Astrocyte (in vitro differentiated cells and primary cell): ENCODE results near the gene RAB39A. TPM values are rescaled to one million over a fixed set of nuclear protein-coding genes. Genes with fewer than 3 reads are reported as not detected.

Source experiments
- DNase-seq: peaks from one replicate; pipeline ENCODE4 v3.0.0-alpha.2; 2010; ENCODE audit warnings: low read depth
- FAIRE-seq: peaks from 2 replicates; lab custom pipeline; 2011; peaks lifted over from hg19 to GRCh38; lab: Jason Lieb, UNC
- H2AFZ ChIP-seq: 2 replicates; pipeline ENCODE4 v1.6.0; 2012; ENCODE audit warnings: low read depth, low read length, inconsistent platforms
- H3K27ac ChIP-seq: 2 replicates; pipeline ENCODE4 v1.5.1; 2011; ENCODE audit warnings: low read depth, low read length, inconsistent platforms
- H3K27me3 ChIP-seq: 2 replicates; pipeline ENCODE4 v1.6.0; 2011; ENCODE audit warnings: low read length, inconsistent platforms; ENCODE audit not compliant: insufficient read depth
- H3K36me3 ChIP-seq: 2 replicates; pipeline ENCODE4 v1.5.1; 2011; ENCODE audit warnings: low read length, inconsistent platforms; ENCODE audit not compliant: insufficient read depth
- H3K4me1 ChIP-seq: 2 replicates; pipeline ENCODE4 v1.5.1; 2011; ENCODE audit warnings: low read length, inconsistent platforms; ENCODE audit not compliant: insufficient read depth
- H3K4me2 ChIP-seq: 2 replicates; pipeline ENCODE4 v1.6.0; 2012; ENCODE audit warnings: low read length, inconsistent platforms
- H3K4me3 ChIP-seq: 2 replicates; pipeline ENCODE4 v1.5.1; 2011; ENCODE audit warnings: low read depth, mild to moderate bottlenecking, low read length, inconsistent platforms; ENCODE audit not compliant: insufficient read depth
- H3K79me2 ChIP-seq: 2 replicates; pipeline ENCODE4 v1.6.0; 2012; ENCODE audit warnings: mild to moderate bottlenecking, low read length, inconsistent platforms; ENCODE audit not compliant: insufficient read depth
- H3K9ac ChIP-seq: 2 replicates; pipeline ENCODE4 v1.6.0; 2012; ENCODE audit warnings: mild to moderate bottlenecking, low read length, inconsistent platforms
- H3K9me3 ChIP-seq: 2 replicates; pipeline ENCODE4 v1.5.1; 2012; ENCODE audit warnings: low read depth, mild to moderate bottlenecking, low read length, inconsistent platforms; ENCODE audit not compliant: insufficient read depth
- H4K20me1 ChIP-seq: 2 replicates; pipeline ENCODE4 v1.6.0; 2012; ENCODE audit warnings: low read length, inconsistent platforms; ENCODE audit not compliant: insufficient read depth
- H3K27ac Mint-ChIP-seq: one replicate; pipeline ENCODE4 v1.8.0; 2021; ENCODE audit warnings: mild to moderate bottlenecking, mixed read lengths; ENCODE audit not compliant: unreplicated experiment
- H3K27me3 Mint-ChIP-seq: one replicate; pipeline ENCODE4 v1.8.0; 2021; ENCODE audit warnings: low read depth, mixed read lengths; ENCODE audit not compliant: unreplicated experiment
- H3K36me3 Mint-ChIP-seq: one replicate; pipeline ENCODE4 v1.8.0; 2021; ENCODE audit warnings: low read depth, mixed read lengths; ENCODE audit not compliant: unreplicated experiment
- H3K4me1 Mint-ChIP-seq: one replicate; pipeline ENCODE4 v1.8.0; 2021; ENCODE audit warnings: low read depth, mixed read lengths; ENCODE audit not compliant: unreplicated experiment
- H3K4me3 Mint-ChIP-seq: one replicate; pipeline ENCODE4 v1.8.0; 2021; ENCODE audit warnings: mild to moderate bottlenecking, moderate library complexity, mixed read lengths; ENCODE audit not compliant: unreplicated experiment
- H3K9me3 Mint-ChIP-seq: one replicate; pipeline ENCODE4 v1.8.0; 2021; ENCODE audit warnings: mild to moderate bottlenecking, mixed read lengths; ENCODE audit not compliant: unreplicated experiment
- EZH2 ChIP-seq: IDR thresholded peaks from 2 replicates; pipeline ENCODE4 v1.6.1; 2012; ENCODE audit warnings: mild to moderate bottlenecking, low read length, inconsistent platforms; ENCODE audit not compliant: insufficient read depth
- total RNA-seq: library from RNA; stranded (reverse); gene quantifications from 2 replicates; pipeline ENCODE4 v1.2.1, GENCODE V29; 2021
- TF ChIP-seq, protein P1 (sequence below): IDR thresholded peaks from 2 replicates; pipeline ENCODE4 v1.5.1; 2011; ENCODE audit warnings: low read depth, mild to moderate bottlenecking, inconsistent platforms, low read length, moderate library complexity; ENCODE audit not compliant: insufficient read depth

RAB39A gene
- total RNA-seq, 1 donor from 2014 or later = 1.5 TPM

- H3K36me3 ChIP-seq = no peaks in the 10 kb centered on the region
- no peaks in the 10 kb centered on the region for H3K4me1 Mint-ChIP-seq
- no peaks in the 10 kb centered on the region for H3K79me2 ChIP-seq
- H3K27me3 Mint-ChIP-seq = no peaks in the 10 kb centered on the region
- H3K4me1 ChIP-seq = peaks cover 4% of the 10 kb centered on the region
- FAIRE-seq (no peak), DNase-seq (no peak)
- H3K9me3 ChIP-seq = no peaks in the 10 kb centered on the region
- no peak for TF ChIP-seq EZH2
- TF ChIP-seq, protein P1, sequence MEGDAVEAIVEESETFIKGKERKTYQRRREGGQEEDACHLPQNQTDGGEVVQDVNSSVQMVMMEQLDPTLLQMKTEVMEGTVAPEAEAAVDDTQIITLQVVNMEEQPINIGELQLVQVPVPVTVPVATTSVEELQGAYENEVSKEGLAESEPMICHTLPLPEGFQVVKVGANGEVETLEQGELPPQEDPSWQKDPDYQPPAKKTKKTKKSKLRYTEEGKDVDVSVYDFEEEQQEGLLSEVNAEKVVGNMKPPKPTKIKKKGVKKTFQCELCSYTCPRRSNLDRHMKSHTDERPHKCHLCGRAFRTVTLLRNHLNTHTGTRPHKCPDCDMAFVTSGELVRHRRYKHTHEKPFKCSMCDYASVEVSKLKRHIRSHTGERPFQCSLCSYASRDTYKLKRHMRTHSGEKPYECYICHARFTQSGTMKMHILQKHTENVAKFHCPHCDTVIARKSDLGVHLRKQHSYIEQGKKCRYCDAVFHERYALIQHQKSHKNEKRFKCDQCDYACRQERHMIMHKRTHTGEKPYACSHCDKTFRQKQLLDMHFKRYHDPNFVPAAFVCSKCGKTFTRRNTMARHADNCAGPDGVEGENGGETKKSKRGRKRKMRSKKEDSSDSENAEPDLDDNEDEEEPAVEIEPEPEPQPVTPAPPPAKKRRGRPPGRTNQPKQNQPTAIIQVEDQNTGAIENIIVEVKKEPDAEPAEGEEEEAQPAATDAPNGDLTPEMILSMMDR = no peak
- no peaks in the 10 kb centered on the region for H4K20me1 ChIP-seq
- no peak overlapping the region for H3K9ac ChIP-seq
- H2AFZ ChIP-seq = no peak overlapping the region
- H3K4me3 ChIP-seq = no peak overlapping the region
- H3K4me3 Mint-ChIP-seq = no peak overlapping the region
- H3K27ac Mint-ChIP-seq = no peak overlapping the region
- no peaks in the 10 kb centered on the region for H3K27me3 ChIP-seq
- H3K9me3 Mint-ChIP-seq = no peaks in the 10 kb centered on the region
- no peak overlapping the region for H3K27ac ChIP-seq
- H3K4me2 ChIP-seq = no peak overlapping the region
- H3K36me3 Mint-ChIP-seq = no peaks in the 10 kb centered on the region
Observed at GRCh38 chr11:107951155-107951554, 22.9 kb downstream of the RAB39A start.

- Histone ChIP-seq H2AFZ (no peak overlapping the region), H3K4me3 (no peak overlapping the region), H4K20me1 (no peaks in the 10 kb centered on the region), H3K27me3 (no peaks in the 10 kb centered on the region), H3K27ac (no peak overlapping the region), H3K36me3 (no peaks in the 10 kb centered on the region), H3K4me2 (no peak overlapping the region), H3K4me1 (peaks cover 4% of the 10 kb centered on the region), H3K79me2 (no peaks in the 10 kb centered on the region), H3K9me3 (no peaks in the 10 kb centered on the region), H3K9ac (no peak overlapping the region)
- no peak for DNase-seq
- no peak for TF ChIP-seq EZH2
- TF ChIP-seq, protein P1 = no peak
- H3K27me3 Mint-ChIP-seq = no peaks in the 10 kb centered on the region
- no peak overlapping the region for H3K27ac Mint-ChIP-seq
- peaks cover 9% of the 10 kb centered on the region for H3K4me1 Mint-ChIP-seq
- H3K9me3 Mint-ChIP-seq = no peaks in the 10 kb centered on the region
- H3K4me3 Mint-ChIP-seq = no peak overlapping the region
- no peak for FAIRE-seq
- H3K36me3 Mint-ChIP-seq = no peaks in the 10 kb centered on the region
Observed at GRCh38 chr11:107953446-107953845, 25.2 kb downstream of the RAB39A start.

- FAIRE-seq = no peak
Observed at GRCh38 chr11:107956543-107956942, 28.3 kb downstream of the RAB39A start.

More at GRCh38 chr11:107956543-107956942, 28.3 kb downstream of the RAB39A start:
- Mint-ChIP-seq H3K36me3 (no peaks in the 10 kb centered on the region), H3K9me3 (no peaks in the 10 kb centered on the region), H3K4me1 (peaks cover 14% of the 10 kb centered on the region), H3K27ac (no peak overlapping the region), H3K27me3 (no peaks in the 10 kb centered on the region), H3K4me3 (no peak overlapping the region)
- no peak overlapping the region for H2AFZ ChIP-seq
- no peak overlapping the region for H3K27ac ChIP-seq
- no peak overlapping the region for H3K9ac ChIP-seq
- H3K9me3 ChIP-seq = no peaks in the 10 kb centered on the region
- H4K20me1 ChIP-seq = no peaks in the 10 kb centered on the region
- H3K27me3 ChIP-seq = no peaks in the 10 kb centered on the region
- no peaks in the 10 kb centered on the region for H3K36me3 ChIP-seq
- DNase-seq = no peak
- peaks cover 4% of the 10 kb centered on the region for H3K4me1 ChIP-seq
- H3K4me3 ChIP-seq = no peak overlapping the region
- H3K4me2 ChIP-seq = no peak overlapping the region
- TF ChIP-seq, protein P1 = no peak
- TF ChIP-seq EZH2 = no peak
- H3K79me2 ChIP-seq = no peaks in the 10 kb centered on the region
